Activated T-cell treated with anti-CD3 and anti-CD28 coated beads, Interleukin-2, amount 50 U/mL, for 24 hours (primary cell): ENCODE results near the gene KIDINS220.

ENCODE experiments used
- DNase-seq: peaks from one replicate; pipeline ENCODE4 v3.0.0-alpha.2; 2020
- H3K27ac Mint-ChIP-seq: 2 replicates; pipeline ENCODE4 v1.8.0; 2020; ENCODE audit warnings: mild to moderate bottlenecking, mixed read lengths
- H3K27me3 Mint-ChIP-seq: 2 replicates; pipeline ENCODE4 v1.8.0; 2020; ENCODE audit warnings: mixed read lengths
- H3K36me3 Mint-ChIP-seq: 2 replicates; pipeline ENCODE4 v1.8.0; 2020; ENCODE audit warnings: low read depth, mixed read lengths
- H3K4me1 Mint-ChIP-seq: 2 replicates; pipeline ENCODE4 v1.8.0; 2020; ENCODE audit warnings: low read depth, mixed read lengths
- H3K4me3 Mint-ChIP-seq: 2 replicates; pipeline ENCODE4 v1.8.0; 2020; ENCODE audit warnings: mild to moderate bottlenecking, moderate library complexity, mixed read lengths
- H3K9me3 Mint-ChIP-seq: 2 replicates; pipeline ENCODE4 v1.8.0; 2020; ENCODE audit warnings: mixed read lengths

Gene KIDINS220

GRCh38 chr2:8861797-8862196, 24.4 kb upstream of the KIDINS220 start:
- no peak overlapping the region for H3K27ac Mint-ChIP-seq
- no peaks in the 10 kb centered on the region for H3K9me3 Mint-ChIP-seq
- H3K27me3 Mint-ChIP-seq = no peaks in the 10 kb centered on the region
- H3K36me3 Mint-ChIP-seq = no peaks in the 10 kb centered on the region
- no peak overlapping the region for H3K4me3 Mint-ChIP-seq
- H3K4me1 Mint-ChIP-seq = no peaks in the 10 kb centered on the region
- no peak for DNase-seq

GRCh38 chr2:8860239-8860638, 22.8 kb upstream of the KIDINS220 start:
- H3K4me1 Mint-ChIP-seq = no peaks in the 10 kb centered on the region
- H3K27me3 Mint-ChIP-seq = no peaks in the 10 kb centered on the region
- no peak overlapping the region for H3K4me3 Mint-ChIP-seq
- DNase-seq = no peak
- H3K36me3 Mint-ChIP-seq = no peaks in the 10 kb centered on the region
- no peaks in the 10 kb centered on the region for H3K9me3 Mint-ChIP-seq
- H3K27ac Mint-ChIP-seq = no peak overlapping the region

GRCh38 chr2:8858910-8859309, 21.5 kb upstream of the KIDINS220 start:
- Mint-ChIP-seq H3K4me3 (no peak overlapping the region), H3K36me3 (no peaks in the 10 kb centered on the region), H3K4me1 (no peaks in the 10 kb centered on the region), H3K27ac (no peak overlapping the region), H3K27me3 (no peaks in the 10 kb centered on the region), H3K9me3 (no peaks in the 10 kb centered on the region)
- no peak for DNase-seq

- no peak for DNase-seq
- H3K27me3 Mint-ChIP-seq = peaks cover 2% of the 10 kb centered on the region
- H3K27ac Mint-ChIP-seq = no peak overlapping the region
- no peaks in the 10 kb centered on the region for H3K4me1 Mint-ChIP-seq
- no peak overlapping the region for H3K4me3 Mint-ChIP-seq
- no peaks in the 10 kb centered on the region for H3K9me3 Mint-ChIP-seq
- no peaks in the 10 kb centered on the region for H3K36me3 Mint-ChIP-seq
These were observed 20.9 kb upstream of the KIDINS220 start for GRCh38 chr2:8858264-8858663.

- Mint-ChIP-seq H3K4me1 (no peaks in the 10 kb centered on the region), H3K27ac (no peak overlapping the region), H3K9me3 (no peaks in the 10 kb centered on the region), H3K36me3 (no peaks in the 10 kb centered on the region), H3K4me3 (no peak overlapping the region), H3K27me3 (peaks cover 6% of the 10 kb centered on the region)
- DNase-seq = no peak
These were observed 20.3 kb upstream of the KIDINS220 start for GRCh38 chr2:8857709-8858108.

- peaks cover 6% of the 10 kb centered on the region for H3K27me3 Mint-ChIP-seq
These were observed 18.8 kb upstream of the KIDINS220 start for GRCh38 chr2:8856176-8856575.

GRCh38 chr2:8855010-8855409, 17.6 kb upstream of the KIDINS220 start:
- Mint-ChIP-seq H3K36me3 (no peaks in the 10 kb centered on the region), H3K27ac (no peak overlapping the region), H3K9me3 (no peaks in the 10 kb centered on the region), H3K4me1 (no peaks in the 10 kb centered on the region), H3K4me3 (no peak overlapping the region), H3K27me3 (peaks cover 9% of the 10 kb centered on the region)
- DNase-seq = no peak

More at GRCh38 chr2:8856176-8856575, 18.8 kb upstream of the KIDINS220 start:
- DNase-seq = no peak
- H3K9me3 Mint-ChIP-seq = no peaks in the 10 kb centered on the region
- no peaks in the 10 kb centered on the region for H3K4me1 Mint-ChIP-seq
- H3K36me3 Mint-ChIP-seq = no peaks in the 10 kb centered on the region
- no peak overlapping the region for H3K4me3 Mint-ChIP-seq
- no peak overlapping the region for H3K27ac Mint-ChIP-seq

- Mint-ChIP-seq H3K4me1 (no peaks in the 10 kb centered on the region), H3K9me3 (no peaks in the 10 kb centered on the region), H3K36me3 (no peaks in the 10 kb centered on the region), H3K27ac (no peak overlapping the region), H3K4me3 (no peak overlapping the region), H3K27me3 (peaks cover 9% of the 10 kb centered on the region)
- DNase-seq = no peak
These were observed 16.0 kb upstream of the KIDINS220 start for GRCh38 chr2:8853426-8853825.

- Mint-ChIP-seq H3K4me3 (no peak overlapping the region), H3K27me3 (peaks cover 20% of the 10 kb centered on the region), H3K4me1 (no peaks in the 10 kb centered on the region), H3K36me3 (no peaks in the 10 kb centered on the region), H3K27ac (no peak overlapping the region), H3K9me3 (no peaks in the 10 kb centered on the region)
- DNase-seq = no peak
These were observed 14.6 kb upstream of the KIDINS220 start for GRCh38 chr2:8851811-8852560.

- no peaks in the 10 kb centered on the region for H3K4me1 Mint-ChIP-seq
- H3K27ac Mint-ChIP-seq = no peak overlapping the region
- H3K36me3 Mint-ChIP-seq = no peaks in the 10 kb centered on the region
- H3K4me3 Mint-ChIP-seq = no peak overlapping the region
- no peak for DNase-seq
- H3K9me3 Mint-ChIP-seq = no peaks in the 10 kb centered on the region
- peaks cover 30% of the 10 kb centered on the region for H3K27me3 Mint-ChIP-seq
These were observed 13.6 kb upstream of the KIDINS220 start for GRCh38 chr2:8850845-8851487.

GRCh38 chr2:8849327-8849726, 11.9 kb upstream of the KIDINS220 start:
- no peaks in the 10 kb centered on the region for H3K9me3 Mint-ChIP-seq
- no peaks in the 10 kb centered on the region for H3K4me1 Mint-ChIP-seq
- H3K36me3 Mint-ChIP-seq = no peaks in the 10 kb centered on the region
- no peak overlapping the region for H3K4me3 Mint-ChIP-seq
- H3K27ac Mint-ChIP-seq = no peak overlapping the region
- peaks cover 41% of the 10 kb centered on the region for H3K27me3 Mint-ChIP-seq
- DNase-seq = no peak

GRCh38 chr2:8848328-8849100, 11.1 kb upstream of the KIDINS220 start:
- no peak for DNase-seq
- no peak overlapping the region for H3K27ac Mint-ChIP-seq
- no peaks in the 10 kb centered on the region for H3K4me1 Mint-ChIP-seq
- H3K9me3 Mint-ChIP-seq = no peaks in the 10 kb centered on the region
- peaks cover 41% of the 10 kb centered on the region for H3K27me3 Mint-ChIP-seq
- no peaks in the 10 kb centered on the region for H3K36me3 Mint-ChIP-seq
- H3K4me3 Mint-ChIP-seq = no peak overlapping the region

- Mint-ChIP-seq H3K9me3 (no peaks in the 10 kb centered on the region), H3K4me1 (no peaks in the 10 kb centered on the region), H3K27me3 (peaks cover 34% of the 10 kb centered on the region), H3K27ac (no peak overlapping the region), H3K4me3 (no peak overlapping the region), H3K36me3 (no peaks in the 10 kb centered on the region)
- DNase-seq = no peak
These were observed 10.0 kb upstream of the KIDINS220 start for GRCh38 chr2:8847400-8847799.

GRCh38 chr2:8841932-8842331, 4.5 kb upstream of the KIDINS220 start:
- DNase-seq = no peak
- H3K36me3 Mint-ChIP-seq = peaks cover 2% of the 10 kb centered on the region
- H3K9me3 Mint-ChIP-seq = no peaks in the 10 kb centered on the region
- H3K4me3 Mint-ChIP-seq = no peak overlapping the region
- H3K4me1 Mint-ChIP-seq = peaks cover 8% of the 10 kb centered on the region
- H3K27me3 Mint-ChIP-seq = peaks cover 20% of the 10 kb centered on the region
- no peak overlapping the region for H3K27ac Mint-ChIP-seq
